RPMI8226 (cell line): ENCODE data around the gene CEACAM16.

ENCODE experiments used
- DNase-seq: peaks from one replicate; pipeline ENCODE4 v3.0.0-alpha.2; 2015

Gene CEACAM16

GRCh38 chr19:44748426-44749254 lies 49.7 kb downstream of the CEACAM16 start, which contains the start of gene BCL3:
Gene BCL3 (plus strand): TSS chr19:44748708. CDS start chr19:44748791, 83 bp downstream.
- DNase-seq, result peak; percentile 79

DNA sequence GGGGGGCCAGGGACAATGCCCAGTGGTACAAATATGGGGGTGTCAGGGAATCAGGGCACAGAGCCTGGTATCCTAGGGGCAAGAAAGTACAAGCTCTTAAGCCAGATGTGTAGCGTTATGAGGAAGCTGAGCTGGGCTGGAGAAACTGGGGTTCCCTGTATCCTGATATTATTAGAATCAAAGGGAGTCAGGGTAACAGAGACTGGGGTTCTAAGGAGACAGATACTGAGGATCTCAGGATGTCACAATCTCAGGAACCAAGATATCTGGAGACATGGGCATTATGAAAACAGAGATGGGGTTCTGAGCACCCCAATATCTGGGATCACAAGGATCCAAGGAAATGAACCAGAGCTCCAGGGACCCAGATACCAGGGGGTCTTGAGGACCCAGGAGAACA lies 50.3 kb downstream of the CEACAM16 start:
- no peak for DNase-seq

GRCh38 chr19:44749994-44750393 lies 51.0 kb downstream of the CEACAM16 start:
- no peak for DNase-seq

- no peak for DNase-seq
Observed at GRCh38 chr19:44752123-44752815, 53.3 kb downstream of the CEACAM16 start.

GRCh38 chr19:44752816-44753625 lies 54.1 kb downstream of the CEACAM16 start:
- peak; percentile 92 for DNase-seq

DNA sequence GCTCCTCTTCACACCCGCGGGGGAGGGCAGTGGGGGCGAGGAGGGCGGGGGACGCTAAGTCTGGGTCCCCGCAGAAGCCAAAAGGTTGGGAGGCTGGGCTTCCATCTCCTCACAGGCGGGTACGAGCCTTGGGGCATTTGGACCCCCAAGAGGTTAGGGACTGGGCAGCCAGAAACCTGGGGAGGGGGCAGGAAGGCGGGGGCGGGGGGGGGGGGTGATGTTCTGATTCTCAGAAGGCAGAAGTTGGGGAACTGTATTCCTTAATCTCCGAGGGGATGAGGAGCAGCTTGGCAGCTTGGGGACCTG lies 54.6 kb downstream of the CEACAM16 start:
- no peak for DNase-seq

GRCh38 chr19:44753932-44754749 lies 55.2 kb downstream of the CEACAM16 start:
- DNase-seq, result peak; percentile 77

DNA sequence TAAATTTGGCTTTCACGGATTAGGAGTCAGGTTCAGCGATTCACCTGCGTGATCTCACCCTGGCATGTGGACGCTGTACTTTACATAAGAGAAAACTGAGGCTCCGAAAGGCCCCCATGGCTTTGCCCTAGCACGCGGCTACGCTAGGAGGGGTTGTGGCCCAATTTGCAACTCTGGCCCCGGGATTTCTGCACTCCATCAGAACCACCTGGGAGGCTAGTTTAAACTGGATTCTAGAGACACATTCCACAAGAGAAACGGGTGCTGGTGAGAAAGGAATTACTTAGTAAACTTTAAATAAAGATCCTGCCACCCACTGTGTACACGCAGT lies 55.8 kb downstream of the CEACAM16 start:
- DNase-seq, result no peak

- DNase-seq, result no peak
Observed at GRCh38 chr19:44755219-44755618, 56.3 kb downstream of the CEACAM16 start.

GRCh38 chr19:44756089-44756562 lies 57.2 kb downstream of the CEACAM16 start:
- DNase-seq, result no peak

DNA sequence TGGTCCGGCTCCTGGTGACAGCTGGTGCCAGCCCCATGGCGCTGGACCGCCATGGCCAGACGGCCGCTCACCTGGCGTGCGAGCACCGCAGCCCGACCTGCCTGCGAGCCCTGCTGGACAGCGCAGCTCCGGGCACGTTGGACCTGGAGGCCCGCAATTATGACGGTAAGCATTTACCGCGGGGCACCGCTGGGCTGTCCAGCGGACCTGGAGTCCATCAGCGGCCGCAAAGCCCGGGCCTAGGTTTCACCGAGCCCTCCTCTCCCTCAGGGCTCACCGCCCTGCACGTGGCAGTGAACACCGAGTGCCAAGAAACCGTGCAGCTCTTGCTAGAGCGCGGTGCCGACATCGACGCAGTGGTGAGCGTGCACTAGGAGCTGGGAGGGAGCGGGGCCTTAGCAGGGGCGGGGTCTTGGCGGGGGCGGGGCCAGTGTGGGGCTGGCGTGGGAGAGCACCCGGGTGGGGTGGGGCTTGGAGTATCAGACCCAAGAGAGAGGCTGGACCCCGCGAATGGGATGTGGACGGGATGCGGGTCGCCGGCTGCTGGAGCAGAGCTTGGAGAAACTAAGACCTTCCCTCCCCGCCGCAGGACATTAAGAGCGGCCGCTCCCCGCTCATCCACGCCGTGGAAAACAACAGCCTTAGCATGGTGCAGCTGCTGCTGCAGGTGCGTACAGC lies 58.2 kb downstream of the CEACAM16 start:
- DNase-seq, result no peak

DNA sequence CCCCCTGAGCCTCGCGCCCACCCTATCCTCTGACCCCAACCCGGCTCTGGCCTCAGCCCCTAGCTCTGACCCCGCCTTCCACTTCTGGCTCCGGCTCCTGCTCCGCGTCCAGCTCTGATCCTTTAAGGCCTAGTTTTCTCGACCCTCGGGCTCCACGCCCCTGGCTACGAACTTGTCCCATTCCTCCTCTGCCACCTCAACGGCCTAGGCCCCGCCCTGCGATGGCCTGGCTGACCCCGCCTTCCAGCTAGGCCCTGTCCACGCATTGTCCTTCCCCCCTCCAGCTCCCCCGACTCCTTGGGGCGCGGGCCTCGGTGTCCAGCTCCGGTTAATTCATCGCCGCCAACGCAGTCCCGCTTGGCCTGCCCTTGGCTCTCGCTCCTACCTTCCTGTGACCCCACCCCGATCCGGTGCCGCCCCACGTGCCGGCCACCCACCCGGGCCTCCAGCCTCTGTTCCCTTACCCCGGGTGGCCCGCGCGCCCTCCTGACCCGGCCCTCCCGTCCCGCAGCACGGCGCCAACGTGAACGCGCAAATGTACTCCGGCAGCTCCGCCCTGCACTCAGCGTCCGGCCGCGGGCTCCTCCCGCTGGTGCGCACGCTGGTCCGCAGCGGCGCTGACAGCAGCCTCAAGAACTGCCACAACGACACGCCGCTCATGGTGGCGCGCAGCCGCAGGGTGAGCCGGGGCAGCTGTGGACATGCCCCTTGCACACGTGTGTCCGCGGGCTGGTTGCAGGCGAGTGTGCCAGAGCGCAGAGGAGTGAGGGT lies 59.0 kb downstream of the CEACAM16 start:
- no peak for DNase-seq

DNA sequence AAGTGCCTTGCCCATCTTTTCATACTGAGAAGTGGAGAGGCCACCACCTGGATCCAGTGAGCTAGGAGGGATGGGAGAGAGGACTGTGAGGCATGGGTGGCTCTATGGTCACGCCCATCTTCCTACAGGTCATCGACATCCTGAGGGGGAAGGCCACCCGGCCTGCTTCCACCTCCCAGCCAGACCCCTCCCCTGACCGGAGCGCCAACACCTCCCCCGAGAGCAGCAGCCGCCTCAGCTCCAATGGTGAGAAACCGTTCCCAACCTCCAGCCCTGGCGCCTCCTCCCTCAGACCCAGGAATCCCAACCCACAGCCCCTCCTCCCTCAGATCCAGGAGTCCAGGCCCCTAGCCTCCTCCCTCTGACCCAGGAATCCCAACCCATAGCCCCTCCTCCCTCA lies 59.6 kb downstream of the CEACAM16 start:
- DNase-seq, result no peak

- DNase-seq, result no peak
Observed at GRCh38 chr19:44759083-44759804, 60.3 kb downstream of the CEACAM16 start.
